GM19043 (cell line): ENCODE results near the gene ANKRD12.

Source experiments
- ATAC-seq: cut with Tn5 transposase; IDR thresholded peaks from one replicate; pipeline ENCODE4 v1.9.1; 2021; ENCODE audit warnings: low read depth; ENCODE audit not compliant: unreplicated experiment

ANKRD12 gene

DNA sequence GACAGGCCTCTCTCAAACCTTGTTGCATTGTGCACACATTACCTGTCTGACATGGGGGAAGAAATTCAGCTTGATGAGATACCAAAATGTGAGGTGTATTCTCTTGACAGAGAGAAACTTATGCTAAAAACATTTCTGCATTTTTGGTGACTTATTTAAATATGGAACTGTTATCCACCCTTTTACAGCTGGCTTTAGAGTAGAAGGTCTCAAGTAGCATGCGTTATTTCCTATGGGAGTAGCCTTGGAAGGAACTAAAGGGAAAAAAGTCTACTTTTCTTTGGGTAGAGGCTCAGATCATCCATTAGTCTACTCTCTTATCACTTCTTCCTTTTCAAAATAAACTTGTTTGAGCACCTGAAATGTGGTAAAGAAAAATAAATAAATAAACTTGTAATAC lies 141.4 kb downstream of the ANKRD12 start:
- ATAC-seq: no peak

DNA sequence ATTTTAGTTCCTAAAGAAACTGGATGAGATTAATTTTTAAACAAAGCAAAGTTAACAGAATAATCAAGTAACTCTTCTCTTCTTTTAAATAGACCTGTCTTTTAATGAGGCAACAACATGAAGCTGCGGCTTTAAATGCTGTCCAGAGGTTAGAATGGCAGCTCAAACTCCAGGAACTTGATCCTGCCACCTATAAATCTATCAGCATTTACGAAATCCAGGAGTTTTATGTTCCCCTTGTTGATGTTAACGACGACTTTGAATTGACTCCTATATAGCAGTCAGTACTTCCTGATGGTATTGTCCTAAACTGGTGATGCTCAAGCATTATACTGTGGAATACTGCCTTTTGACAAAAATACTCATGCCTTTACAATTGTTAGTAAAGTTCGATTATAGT lies 144.3 kb downstream of the ANKRD12 start:
- no peak for ATAC-seq

DNA sequence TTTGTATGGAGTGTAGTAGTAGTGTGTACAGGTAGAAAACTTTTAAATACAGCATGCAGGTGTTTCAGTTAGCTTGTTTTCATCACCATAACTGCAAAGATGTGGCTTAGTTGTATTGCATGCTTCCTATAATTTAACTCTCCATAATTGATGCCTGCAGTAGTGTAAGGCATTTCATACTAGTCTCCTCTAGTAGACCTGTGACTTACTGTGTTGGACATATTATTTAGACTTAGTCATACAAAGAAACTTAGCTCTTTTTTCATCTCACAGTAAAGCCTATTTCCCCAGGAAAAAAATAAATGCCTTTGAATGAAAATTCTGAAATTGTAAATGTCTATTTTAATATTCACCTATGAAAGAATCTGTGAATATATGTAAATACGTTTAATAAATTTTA lies 145.2 kb downstream of the ANKRD12 start:
- no peak for ATAC-seq

DNA sequence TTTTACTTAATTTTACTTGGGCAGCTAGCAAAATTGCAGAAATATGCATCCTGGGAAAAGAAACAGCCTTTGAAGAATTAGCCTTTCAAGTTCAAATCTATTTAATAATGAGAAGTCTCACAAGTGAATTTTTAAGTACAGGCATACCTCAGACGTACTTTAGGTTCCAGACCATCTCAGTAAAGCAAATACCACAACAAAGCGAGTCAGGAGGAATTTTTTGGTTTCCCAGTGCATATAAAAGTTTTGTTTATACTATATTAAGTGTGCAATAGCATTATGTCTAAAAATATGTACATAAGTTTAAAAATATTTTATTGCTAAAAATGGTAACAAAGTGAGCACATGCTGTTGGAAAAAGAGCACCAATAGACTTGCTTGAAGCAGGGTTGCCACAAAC lies 147.2 kb downstream of the ANKRD12 start:
- no peak for ATAC-seq

DNA sequence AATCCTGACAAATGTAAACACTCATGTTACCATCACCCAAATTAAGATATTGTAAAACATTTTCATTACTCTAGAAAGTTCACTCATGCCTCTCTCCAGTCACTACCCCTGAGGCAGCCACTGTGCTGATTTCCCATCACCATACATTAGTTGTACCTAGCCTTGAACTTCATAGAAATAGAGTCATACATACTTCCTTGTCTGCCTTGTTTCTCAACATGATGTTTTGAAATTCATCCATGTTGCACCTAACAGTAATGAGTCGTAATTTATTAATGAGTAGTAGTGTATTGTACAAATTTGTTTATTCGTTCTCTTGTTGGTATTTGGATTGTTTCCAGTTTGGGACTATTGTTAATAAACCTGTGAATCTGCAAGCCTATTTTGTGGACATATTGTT lies 149.0 kb downstream of the ANKRD12 start:
- ATAC-seq: no peak

DNA sequence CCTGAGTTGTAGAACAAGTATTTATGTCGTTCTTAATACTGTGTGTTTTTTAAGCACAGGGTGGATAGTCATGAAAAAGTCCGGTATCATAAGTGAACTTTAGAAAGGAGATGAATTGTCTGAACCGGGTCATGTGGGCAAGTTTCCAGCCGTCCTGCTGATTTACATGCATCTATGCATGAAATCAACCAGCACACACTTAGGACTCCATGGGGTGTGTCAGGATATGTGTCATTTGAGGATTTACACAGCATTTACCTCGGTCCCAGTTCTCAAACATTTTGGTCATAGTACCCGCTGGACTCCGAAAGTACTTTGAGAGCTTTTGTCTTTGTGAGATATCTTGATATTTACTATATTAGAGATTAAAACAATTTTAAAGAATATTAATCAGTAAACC lies 150.5 kb downstream of the ANKRD12 start:
- ATAC-seq: no peak

DNA sequence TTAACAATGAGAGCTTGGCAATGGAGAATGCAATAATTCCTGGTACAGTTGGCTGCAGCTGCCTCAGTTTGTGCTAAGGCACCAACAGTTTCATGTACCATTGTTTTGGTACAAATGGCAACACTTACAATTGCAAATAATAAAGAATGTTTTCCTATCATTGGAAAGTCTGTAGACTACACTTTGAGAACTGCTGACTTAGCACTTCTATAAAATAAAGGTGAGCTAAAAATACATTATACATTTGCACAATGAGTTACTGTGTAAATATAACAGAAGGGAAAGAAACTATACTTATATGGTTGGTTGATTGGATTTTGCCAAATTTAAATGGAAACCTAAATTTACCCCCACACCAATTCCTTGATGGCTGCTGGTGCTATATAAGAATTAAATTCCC lies 153.1 kb downstream of the ANKRD12 start:
- ATAC-seq: no peak

DNA sequence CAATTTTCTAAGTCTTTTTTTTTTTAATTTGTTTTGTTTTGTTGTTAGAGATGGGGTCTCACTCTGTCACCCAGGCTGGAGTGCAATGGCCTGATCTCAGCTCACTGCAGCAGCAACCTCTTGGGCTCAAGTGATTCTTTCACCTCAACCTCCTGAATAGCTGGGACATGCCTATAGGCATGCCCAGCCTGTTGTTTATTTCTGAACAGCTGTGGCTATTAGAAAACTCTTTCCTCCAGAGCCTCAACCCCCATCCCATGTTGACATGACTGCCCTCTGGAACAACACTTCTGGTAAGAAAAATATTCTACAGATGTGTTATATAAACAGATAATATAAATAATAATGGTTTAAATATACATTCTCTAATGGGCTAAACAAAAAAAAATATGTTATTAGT lies 153.6 kb downstream of the ANKRD12 start:
- no peak for ATAC-seq

DNA sequence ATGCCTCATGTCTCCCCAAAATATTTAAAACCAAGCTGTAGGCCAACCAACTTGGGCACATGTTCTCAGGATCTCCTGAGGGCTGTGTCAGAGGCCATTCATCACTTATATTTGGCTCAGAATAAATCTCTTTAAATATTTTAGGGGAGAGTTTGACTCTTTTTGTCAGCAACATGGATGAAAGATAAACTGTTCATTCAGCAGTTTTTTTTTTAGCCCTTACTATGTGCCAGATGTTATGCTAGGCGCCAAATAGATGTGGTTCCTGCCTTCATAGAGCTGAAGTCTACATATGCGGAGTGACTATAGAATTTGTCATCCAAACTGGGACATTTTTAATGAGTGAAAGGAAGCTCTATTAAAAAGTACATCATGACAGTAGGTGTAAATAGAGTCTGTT lies 155.5 kb downstream of the ANKRD12 start:
- no peak for ATAC-seq

DNA sequence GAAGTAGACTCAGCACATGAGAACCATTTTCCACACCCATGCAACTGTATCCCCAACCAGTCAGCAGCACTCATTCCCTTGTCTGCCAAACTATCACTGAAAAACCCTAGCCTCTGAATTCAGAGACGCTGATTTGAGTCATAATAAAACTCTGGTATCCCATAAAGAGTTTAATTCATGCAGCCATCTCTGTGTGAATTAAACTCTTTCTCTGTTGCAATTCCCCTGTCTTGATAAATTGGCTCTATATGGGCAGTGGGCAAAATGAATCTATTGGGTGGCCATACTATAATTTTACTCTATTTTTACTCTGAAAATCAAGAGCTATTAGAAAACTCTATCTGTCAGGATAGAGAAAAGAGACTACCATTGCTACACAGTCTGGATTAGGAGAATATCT lies 157.4 kb downstream of the ANKRD12 start:
- ATAC-seq: no peak

DNA sequence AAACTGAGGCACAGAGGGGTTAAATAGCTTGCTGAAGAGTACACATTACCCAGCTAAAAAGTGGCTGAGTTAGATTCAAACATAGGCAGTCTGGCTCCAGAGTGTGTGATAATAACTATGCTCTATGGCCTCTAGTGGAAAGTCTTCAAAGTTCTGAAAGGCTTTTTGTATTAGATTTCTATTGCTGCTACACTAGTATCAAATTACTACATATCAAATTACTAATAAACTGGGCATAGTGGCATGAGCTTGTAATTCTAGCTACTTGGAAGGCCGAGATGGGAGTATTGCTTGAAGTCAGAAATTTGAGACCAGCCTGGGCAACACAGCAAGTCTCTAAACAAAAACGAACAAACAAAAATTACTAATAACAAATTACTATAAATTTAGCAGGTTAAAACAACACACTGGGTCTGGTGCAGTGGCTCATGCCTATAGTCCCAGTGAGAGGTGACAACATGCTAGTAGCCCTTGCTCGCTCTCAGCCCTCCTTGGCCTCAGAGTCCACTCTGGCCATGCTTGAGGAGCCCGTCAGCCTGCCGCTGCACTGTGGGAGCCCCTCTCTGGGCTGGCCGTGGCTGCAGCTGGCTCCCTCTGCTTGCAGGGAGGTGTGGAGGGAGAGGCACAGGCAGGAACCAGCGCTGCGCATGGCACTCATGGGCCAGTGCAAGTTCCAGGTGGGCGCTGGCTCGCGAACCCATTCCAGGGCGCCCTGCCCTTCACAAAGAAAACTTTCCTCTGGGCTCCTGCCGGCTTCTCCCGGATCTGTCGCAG lies 159.8 kb downstream of the ANKRD12 start:
- ATAC-seq: no peak

DNA sequence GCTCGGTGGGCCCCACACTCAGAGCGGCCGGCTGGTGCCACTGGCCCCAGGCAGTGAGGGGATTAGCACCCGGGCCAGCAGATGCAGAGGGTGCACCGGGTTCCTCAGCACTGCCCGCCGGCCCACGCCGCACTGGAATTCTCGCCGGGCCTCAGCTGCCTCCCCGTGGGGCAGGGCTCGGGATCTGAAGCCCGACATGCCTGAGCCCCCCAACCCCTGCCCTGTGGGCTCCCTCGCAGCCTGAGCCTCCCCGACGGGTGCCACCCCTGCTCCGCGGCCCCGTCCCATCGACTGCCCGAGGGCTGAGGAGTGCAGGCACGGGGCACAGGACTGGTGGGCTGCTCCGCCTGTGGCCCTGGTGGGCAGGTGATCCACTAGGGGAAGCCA lies 160.4 kb downstream of the ANKRD12 start:
- ATAC-seq: no peak

DNA sequence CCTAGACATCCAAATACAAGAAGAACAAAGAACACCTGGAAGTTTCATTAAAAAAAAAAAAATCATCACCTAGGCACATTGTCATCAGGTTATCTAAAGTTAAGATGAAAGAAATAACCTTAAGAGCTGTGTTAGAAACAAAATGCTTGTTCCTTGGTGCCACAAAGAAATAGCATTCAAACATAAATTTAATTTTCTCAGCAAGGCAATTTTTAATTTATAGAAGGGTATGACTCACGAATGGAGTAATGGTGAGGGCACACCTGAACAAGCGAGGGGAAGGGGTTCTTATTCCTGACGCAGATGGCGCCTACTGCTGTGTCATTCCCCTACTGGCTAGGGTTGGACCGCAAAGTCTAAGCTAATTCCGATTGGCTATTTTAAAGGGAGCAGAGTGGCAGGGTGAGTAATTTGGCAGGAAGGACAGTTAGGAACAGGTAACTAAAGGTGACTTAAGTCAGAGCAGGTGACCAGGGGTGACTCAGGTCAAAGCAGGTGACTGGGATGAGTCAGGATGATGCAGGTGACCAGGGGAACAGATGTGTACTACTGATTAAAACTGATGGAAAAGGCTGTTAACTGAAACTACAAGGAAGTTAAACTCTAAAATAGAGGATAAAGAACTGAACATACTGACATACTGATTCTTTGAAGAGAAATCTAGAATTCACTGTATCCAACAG lies 167.9 kb downstream of the ANKRD12 start:
- no peak for ATAC-seq

DNA sequence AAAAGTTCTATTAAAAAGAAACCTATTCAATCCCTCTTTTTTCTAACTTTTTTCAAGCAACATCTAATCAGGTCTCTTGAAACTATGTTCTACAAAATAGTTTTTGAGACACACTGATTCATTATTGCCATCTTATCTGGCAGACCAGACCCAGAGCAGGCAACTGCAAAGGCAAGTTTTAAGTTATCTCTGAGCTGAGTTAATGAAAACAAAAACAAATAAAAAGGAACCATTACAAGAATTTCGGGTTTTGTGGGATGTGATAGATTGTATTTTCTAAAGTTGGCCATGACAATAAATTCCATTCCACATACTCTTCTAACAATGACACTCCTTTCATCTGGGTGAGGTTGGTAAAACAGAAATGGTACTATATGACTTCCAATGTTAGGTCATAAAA lies 182.8 kb downstream of the ANKRD12 start:
- no peak for ATAC-seq

DNA sequence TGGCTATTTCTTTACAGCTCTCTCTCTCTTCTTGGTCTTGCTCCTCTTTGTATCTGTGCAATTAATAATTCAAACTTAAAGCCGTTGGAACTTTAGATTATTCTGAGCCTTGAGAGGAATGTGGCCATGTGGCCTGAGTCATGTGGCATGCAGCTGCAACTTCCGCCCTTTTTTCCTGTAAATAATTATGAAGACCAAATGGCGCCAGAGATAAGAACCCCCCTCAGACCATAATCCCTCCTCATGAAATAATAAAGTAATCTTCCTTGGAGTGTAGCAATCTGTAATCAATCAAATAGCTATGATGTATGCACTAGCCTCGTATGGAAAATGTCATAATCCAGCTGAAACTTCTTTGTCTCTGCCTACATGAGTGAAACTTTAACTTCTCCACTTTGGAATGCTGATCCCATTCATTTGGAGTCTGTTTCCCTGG lies 184.5 kb downstream of the ANKRD12 start:
- ATAC-seq: no peak

DNA sequence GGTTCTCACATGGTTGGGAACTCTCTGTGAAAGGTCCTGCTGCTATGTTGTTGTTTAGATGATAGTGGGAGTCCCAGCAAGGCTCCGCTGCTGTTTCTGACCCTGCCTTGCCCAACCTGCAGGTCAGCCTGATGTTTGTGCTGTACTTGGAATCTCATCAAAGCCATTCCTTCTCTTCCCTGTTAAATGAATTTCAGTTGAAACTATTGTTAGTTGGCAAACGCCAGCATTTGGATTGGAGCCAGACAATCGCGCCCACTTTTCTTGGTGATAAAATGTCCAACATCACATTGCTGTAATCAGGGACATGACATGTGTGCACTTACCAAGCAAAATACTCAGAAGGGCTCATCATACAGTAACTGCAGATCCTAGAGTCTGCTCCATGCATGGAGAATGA lies 185.2 kb downstream of the ANKRD12 start:
- no peak for ATAC-seq

DNA sequence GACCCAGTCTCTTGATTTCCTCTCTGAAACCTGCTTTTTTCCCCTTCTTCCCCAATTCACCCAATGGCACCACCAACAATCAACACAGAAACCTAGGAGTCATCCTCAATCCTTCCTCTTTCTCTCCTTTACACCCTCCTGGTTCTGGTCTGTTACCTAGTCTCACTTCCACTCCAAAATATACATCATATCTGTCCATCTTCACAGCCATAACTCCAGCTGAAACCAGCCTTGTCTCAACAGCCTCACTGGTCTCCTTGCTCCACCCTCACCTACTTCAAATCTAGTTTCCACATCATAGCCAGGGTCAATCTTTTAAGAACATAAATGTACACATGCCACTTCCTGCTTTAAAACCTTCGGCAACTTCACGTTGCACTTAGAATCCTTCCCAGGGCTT lies 186.2 kb downstream of the ANKRD12 start:
- ATAC-seq: no peak

DNA sequence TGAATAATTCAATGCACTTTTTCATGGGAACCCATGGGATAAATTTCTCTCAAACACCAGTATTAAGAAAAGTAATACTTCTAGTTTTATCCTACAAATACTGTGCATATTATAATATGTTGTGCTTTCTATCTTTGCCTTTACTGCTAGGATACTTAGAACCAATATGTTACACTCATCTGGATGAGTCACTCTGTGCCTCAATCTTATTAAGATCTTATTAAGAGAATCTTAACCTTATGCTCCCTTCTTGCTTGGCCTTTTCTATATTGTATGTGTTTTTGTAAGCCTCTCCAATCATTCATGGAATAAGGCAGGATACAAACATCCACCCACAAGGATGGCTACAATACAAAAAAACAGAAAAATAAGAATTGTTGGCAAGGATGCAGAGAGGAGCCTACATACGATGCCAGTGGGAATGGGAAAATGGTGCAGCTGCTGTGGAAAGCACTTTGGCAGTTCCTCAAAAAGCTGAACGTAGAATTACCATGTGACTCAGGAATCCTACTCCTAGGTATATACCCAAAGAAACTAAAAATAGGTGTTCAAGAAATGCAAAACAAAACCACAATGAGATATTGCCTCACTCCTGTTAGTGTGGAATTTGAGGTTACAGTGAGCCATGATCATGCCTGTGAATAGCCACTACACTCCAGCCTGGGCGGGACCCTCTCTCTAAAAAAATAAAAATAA lies 187.3 kb downstream of the ANKRD12 start:
- ATAC-seq: no peak

DNA sequence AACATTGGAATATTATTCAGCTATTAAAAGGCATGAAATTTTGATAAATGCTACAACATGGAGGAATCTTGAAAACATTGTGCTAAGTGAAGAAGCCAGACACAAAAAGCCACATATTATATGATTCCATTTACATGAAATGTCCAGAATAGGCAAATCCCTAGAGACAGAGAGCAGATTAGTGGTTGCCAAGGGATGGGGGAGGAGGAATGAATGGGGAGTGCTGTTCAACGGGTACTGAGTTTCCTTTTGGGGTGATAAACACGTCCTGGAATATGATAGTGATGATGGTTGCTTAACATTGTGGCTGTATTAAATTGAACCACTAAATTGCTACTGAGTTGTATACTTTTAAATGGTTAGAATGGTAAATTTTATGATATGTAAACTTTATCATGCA lies 189.1 kb downstream of the ANKRD12 start:
- ATAC-seq: no peak

DNA sequence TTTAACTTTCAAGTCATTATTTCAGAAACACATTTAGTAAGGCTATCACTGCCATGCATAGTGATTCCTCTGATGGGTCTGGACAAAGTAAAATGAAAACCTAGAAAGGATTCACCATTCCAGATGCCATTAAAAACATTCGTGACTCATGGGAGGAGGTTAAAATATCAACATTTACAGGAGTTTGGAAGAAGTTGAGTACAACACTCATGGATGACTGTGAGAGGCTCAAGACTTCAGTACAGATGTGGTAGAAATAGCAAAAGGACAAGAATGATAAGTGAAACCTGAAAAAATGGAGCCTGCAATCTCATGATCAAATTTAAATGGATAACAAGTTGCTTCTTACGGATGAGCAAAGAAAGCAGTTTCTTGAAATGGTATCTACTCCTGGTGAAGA lies 192.2 kb downstream of the ANKRD12 start:
- ATAC-seq: no peak

DNA sequence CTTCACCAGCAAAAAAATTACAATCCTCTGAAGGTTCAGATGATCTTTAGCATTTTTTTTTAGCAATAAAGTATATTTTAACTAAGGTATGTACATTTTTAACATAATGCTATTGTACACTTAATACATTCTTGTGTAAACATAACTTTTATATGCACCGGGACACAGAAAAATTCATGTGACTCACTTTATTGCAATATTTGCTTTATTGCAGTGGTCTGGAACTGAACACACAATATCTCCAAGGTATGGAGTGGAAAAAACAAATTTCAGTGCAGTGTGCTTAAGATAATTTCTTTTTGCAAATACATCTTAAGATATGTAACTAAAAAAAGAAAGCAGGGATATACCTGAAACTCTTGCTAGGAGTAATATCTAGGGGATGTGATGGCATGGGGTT lies 192.9 kb downstream of the ANKRD12 start:
- ATAC-seq: no peak

DNA sequence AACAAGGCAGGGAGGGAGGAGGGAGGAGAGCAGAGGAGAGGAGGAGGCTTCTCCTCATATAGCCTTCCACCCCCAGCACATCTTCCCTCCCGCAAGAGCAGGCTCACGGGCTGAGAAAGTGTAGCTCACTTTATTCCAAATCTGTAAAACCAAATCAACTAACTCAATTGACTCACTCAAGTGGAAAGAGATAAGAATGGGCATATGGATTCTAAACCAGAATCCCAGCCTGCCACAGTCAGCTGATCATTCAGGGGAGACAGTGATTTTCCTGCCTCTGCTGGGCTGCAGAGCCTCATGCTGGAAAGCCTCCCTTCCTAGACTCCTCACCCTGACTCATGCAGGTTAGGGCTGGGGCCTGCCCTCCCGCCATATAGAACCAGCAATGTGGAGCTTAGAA lies 193.8 kb downstream of the ANKRD12 start:
- no peak for ATAC-seq
